NCI-H146 treated with DMSO at 0.1 percent for 48 hours (cell line): Measurements from ENCODE around the gene C1QTNF2.

Source experiments
- DNase-seq: peaks from one replicate; lab custom pipeline; 2025; ENCODE audit not compliant: unreplicated experiment; lab: John Stamatoyannopoulos, UW

Gene C1QTNF2, protein sequence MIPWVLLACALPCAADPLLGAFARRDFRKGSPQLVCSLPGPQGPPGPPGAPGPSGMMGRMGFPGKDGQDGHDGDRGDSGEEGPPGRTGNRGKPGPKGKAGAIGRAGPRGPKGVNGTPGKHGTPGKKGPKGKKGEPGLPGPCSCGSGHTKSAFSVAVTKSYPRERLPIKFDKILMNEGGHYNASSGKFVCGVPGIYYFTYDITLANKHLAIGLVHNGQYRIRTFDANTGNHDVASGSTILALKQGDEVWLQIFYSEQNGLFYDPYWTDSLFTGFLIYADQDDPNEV

DNA sequence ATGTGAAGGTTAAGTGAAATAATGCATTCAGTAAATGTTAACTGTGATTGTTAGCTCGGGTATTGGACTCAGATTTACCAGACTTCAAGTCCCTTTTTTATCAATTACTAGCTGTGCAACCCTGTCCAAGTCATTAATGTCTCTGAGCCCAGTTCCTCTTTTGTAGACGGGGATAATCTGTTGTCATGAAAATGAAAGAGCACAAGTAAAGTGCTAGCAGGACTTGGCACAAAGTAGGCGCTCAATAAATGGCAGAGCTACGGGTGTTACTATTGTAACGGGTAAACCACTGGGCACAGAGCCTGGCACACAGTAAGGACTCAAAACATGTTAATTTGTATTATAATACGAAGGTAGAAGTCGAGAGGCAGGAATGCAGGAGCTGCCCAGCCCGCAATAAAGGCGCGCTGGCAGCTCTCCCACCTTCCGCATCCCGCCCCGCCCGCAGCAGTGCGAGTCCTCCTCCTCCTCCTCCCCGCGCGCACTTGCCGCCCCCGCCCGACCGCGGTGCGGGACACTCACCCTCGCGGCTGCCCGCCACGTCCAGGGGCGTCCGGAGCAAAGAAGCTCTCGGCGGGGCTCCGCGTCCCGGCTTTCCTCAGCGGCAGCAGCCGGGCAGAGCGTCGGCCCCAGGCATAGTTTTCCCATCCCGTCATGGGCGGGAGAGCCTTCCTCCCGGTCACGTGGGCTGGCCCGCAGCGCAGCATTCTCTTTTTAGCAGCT is at the start of gene C1QTNF2:
Gene C1QTNF2, minus strand, starts transcription at position 637 of the 723 bp plus-strand sequence. CDS start 15,615 bp downstream, outside the sequence.
- no peak for DNase-seq

DNA sequence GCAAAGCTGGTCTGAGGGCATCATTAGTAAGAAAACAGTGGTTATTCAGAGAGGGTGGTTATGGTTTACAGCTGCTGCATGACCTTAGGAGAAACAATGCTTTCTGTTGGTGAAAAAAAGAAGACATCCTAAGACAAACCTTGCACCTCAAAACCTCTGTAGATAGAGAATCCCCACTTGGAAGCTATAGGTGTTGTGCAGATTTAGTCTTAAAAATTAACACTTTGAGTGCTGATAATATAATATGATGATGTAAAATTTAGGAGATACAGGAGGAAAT is 49.8 kb upstream of the C1QTNF2 start:
- no peak for DNase-seq

DNA sequence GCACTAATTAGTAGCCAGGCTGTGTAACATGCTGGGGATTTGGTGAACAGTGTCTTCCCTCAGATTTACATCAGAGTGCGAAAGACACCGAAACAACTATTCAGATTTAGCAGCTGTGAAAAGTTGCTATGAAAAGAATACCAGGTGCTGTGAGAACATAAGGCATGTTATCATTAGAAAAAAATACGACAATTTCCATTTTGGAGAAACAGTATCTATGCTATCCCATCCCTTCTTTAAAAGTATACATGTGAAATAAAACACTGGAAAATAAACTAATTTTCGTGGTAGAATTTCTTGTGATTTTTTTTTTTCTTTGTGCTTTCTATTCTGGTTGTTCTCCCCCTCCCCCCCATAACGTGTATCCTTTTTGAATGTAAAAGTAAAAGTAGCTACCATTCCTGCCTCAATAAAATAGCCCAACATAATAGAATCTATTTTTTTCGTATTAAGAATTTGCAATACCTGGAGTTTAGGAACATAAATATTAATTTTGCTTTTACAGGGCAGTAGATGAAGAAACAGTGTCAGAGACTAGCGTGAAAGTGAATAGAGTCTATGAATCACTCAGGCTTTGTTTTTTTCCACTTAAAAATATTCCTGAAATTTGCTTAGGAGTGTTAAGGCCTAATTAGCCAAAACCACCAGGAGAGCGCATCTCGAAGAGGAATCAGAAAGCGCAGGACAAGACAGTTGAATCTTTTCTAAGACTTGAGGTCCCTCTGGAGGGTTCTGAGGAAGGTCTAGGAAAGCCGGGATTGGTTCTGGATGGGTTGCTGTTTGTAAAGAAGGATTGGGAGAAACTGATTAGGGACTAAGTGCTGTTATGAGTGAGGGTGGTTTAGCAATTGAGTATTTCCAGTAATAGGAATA is 49.3 kb upstream of the C1QTNF2 start:
- DNase-seq: no peak

DNA sequence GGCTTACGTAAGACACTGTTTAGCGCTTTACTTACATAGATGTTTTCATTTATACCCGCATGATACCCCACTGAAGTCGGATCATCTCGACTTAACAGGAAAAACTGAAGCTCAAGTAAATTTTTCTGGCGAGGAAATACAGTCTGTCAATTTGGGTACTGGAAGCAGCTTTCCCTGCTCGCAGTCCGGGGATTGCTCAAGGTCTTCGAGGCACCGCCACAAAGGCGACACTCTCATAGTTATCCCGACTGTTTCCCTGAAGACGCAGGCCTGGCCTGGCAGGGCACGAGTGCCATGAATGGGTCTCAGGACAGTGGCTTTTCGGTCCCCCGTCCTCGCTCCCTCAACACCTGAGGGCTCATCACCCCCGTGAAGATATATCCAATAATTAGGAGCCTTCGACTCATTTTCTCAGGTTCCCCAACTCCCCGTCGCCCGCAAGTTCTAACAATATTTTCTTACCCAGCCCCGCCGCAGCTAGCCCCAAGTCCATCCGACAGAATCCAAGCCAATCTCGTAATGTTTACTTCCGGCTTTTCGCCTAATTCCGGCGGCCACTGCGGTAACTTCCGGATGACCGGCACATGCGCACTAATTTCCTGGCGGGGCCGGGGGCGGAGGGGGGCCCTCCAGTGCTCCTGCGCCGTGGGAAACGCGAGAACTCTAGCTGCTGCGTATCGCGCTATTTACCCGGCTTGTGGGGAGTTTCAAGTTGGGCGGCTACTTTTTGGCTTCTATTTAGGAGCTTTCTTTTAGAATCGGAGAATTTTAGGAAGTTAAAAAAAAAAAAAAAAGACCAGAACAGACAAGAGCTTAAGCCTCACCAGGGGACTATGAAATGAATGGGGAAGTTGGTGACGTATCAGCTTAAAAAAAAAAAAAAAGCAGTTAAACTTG is 48.4 kb upstream of the C1QTNF2 start, which contains the start of gene SLU7:
Gene SLU7, minus strand, starts transcription at position 521 of the 897 bp plus-strand sequence. CDS start 3,787 bp downstream, outside the sequence.
- peak; percentile 79 for DNase-seq

DNA sequence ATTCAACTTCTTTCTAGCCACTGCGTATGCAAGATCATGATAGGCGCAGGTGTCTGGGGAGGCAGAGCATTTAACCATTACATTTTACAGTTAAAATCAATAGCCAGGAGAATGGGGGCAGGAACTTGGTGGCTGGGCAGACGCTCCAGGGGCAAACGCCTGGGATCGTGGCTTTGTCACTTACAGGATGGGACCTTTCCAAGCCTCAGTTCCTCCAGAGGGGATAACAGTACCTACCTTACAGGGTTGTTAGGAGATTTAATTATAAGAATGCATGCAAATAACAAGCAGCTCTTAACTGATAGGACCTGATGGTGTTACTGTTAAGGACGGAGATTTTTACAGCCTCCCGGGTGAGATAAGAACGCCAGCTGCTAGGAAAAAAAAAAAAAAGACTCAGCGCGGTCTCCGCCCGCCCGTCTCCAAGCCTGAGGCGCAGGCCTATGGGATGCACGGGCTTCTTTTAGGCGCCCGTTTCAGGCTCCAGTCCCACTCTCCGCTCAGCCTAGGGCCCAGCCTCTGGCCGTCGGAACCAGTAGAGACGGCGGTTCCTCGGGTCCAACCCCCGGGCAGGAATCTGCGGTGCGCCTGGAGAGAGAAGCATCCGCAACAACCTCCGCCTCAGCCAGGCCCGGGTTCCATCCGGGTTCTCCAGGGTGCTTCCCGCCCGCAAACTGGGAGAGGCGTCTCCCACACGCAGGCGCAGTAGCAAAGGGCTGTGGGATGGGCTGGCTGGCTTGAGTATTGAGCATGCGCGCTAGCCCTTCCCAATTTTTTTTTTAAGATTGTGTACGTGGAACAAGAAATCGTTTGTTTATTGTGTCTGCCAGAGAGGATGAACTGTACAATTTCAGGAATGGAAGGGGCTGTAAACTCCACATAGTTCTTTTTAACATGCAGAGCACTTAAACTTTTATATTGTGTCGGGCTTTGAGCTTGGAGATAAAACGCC is 29.3 kb upstream of the C1QTNF2 start, which contains the start of gene FAM200C:
Gene FAM200C, minus strand, starts transcription at position 653 of the 952 bp plus-strand sequence. CDS start 4,564 bp downstream, outside the sequence.
- peak; percentile 77 for DNase-seq

DNA sequence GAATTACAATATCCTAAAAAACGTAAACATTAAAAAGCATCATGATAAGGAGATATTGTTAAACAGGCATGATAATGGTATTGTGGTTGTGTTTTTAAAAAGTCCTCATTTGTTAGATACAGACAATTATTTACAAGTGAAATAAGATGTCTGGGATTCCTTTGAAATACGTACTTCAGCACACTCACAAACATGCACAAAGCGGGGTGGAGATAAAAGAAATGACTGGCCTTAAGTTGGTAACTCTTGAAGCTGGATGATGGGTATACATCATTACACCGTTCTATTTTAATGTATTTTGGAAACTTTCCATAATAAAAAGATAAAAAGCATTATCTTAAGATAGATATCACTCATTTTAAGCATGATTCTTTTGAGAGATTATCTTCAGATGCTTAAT is 28.4 kb upstream of the C1QTNF2 start:
- DNase-seq: no peak

- no peak for DNase-seq
Observed at GRCh38 chr5:160397492-160397891, 27.1 kb upstream of the C1QTNF2 start.

DNA sequence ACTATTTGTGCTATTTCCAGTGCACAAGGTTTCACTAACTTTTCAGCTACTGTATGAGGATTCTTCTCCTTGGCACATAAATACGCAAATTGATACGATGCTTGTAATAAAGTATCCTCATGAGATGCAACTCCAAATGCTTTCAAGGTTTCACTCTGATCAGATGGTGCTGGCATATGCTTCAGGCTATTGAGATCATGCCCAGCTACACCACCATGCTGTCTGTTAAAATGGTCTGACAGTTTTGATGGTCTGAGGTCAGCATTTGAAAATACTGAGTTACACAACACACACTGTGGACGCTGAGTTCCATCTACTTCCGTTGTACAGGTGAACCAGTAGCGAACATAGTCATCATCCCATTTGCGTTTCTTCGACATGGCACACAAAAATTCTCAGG is 24.7 kb upstream of the C1QTNF2 start:
- DNase-seq: no peak

DNA sequence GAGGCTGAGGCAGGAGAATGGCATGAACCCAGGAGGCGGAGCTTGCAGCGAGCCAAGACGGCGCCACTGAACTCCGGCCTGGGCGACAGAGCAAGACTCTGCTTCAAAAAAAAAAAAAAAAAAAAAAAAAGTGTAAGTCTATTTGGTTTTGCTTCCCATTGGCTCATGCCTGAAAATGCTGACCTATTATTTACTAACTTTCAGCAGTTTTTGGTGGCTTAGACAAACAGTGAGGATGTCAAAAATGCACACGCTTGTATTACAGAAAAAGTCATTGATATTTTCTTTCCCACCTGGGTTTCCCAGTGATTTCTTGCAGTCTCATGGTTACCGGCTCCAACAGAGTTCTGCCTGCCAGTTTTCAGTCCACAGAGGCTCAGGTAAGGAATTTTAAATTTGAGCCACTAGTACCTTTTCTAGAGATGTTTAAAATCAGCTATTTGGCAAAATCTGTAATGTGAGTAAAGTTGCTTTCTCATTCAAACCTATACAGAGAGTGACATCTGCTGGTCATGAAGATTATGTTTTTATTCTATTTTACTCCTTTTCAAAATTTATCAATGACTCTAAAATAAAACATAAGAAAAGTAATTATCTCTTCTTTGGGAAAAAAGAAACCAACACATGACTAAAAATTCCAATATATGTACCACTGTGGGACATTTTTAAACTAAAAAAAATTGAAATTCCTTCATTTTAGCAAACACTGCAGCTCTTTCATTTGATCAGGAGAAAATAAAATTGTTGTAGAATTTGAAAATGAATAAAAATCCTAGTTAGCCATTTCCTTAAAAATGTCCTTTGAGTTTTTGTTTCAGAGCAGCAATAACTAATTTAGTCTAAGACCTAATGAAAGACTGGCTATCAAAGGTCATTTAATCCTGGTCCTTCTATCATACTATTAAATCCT is 20.6 kb upstream of the C1QTNF2 start:
- no peak for DNase-seq

DNA sequence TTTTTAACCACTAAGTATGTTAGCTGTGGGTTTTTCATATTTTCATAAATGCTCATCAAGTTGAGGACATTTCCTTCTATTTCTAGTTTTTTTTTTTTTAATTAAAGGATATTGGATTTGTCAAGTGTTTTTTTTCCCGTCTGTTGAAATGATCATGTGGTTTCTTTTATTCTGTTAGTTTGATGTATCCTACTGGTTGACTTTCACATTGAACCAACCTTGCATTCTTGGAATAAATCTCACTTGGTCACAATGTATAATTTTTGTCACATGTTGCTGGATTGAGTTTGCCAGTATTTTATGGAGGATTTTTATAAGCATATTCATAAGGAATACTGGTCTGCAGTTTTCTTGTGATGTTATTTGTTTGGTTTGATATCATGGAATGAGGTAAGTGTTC is 17.0 kb upstream of the C1QTNF2 start:
- no peak for DNase-seq

GRCh38 chr5:160385496-160385895 is 15.1 kb upstream of the C1QTNF2 start:
- DNase-seq: no peak

- no peak for DNase-seq
Observed at GRCh38 chr5:160384681-160385080, 14.3 kb upstream of the C1QTNF2 start.

DNA sequence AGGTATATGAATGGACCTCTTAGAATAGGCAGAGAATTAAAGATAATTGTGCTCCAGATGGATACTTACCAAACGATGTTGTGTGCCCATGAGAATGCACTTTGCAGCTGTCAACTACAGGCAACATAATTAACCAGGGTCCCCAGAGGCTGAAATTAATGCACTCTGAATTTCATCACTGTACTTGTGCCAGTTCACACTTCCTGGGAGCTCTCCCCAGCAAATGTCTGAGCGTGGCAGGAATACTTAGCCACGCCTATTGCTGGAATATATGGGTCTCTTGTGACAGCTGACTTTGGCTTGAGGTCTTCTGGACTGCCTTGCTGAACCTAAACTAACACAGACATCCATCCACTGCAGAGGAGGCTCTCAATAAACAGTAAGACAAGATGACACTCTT is 11.9 kb upstream of the C1QTNF2 start:
- DNase-seq: no peak

GRCh38 chr5:160380041-160380440 is 9.6 kb upstream of the C1QTNF2 start:
- no peak for DNase-seq

- no peak for DNase-seq
Observed at GRCh38 chr5:160379511-160379910, 9.1 kb upstream of the C1QTNF2 start.

DNA sequence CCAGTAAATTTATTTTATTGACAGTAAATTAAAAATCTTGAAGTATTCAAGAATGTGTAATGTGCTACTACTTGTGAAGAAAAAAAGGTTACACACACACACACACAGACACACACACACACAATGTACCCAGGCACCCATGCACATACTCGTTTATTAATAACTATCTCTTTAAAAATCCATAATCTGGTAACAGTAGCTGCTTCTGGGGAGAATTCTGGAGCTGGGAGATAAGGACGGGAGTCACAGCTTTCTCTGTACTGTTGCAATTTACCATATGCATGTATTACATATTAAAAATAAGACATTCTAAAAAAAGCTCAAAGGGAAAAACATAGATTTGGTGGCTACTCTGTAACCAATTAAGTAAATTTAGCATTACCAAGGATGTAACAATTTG is 7.9 kb upstream of the C1QTNF2 start:
- DNase-seq: no peak

DNA sequence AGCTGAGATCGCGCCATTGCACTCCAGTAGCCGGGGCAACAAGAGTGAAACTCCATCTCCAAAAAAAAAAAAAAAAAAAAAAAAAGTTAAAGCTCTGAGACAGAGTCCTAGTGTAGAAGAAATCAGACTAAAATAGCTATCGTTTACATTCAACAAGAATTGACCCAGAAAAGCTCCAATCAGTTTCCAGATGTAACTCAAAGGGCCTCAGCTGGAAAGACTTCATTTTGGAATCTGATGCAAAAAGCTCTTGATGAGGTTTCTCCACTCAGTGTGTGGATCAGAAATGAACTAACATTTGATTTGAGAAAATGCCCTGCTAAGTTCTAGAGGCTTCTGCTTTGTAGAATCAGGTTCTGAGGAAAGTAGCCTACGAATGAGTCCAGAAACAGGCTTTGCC is 7.2 kb upstream of the C1QTNF2 start:
- DNase-seq: no peak

GRCh38 chr5:160376416-160376815 is 6.0 kb upstream of the C1QTNF2 start:
- no peak for DNase-seq
